Measurements from ENCODE around the gene NUP62. TPM values are rescaled to one million over a fixed set of nuclear protein-coding genes. Genes with fewer than 3 reads are reported as not detected.
A peak's percentile ranks its signal among the peaks of the same experiment; 100 is the strongest.

NUP62 gene
- total and polyA plus RNA-seq, 2 of the 8 experiments (the other 6 are each of a cell fraction or from before 2014, with no cell fraction given), result 50.0 to 107 TPM

DNA sequence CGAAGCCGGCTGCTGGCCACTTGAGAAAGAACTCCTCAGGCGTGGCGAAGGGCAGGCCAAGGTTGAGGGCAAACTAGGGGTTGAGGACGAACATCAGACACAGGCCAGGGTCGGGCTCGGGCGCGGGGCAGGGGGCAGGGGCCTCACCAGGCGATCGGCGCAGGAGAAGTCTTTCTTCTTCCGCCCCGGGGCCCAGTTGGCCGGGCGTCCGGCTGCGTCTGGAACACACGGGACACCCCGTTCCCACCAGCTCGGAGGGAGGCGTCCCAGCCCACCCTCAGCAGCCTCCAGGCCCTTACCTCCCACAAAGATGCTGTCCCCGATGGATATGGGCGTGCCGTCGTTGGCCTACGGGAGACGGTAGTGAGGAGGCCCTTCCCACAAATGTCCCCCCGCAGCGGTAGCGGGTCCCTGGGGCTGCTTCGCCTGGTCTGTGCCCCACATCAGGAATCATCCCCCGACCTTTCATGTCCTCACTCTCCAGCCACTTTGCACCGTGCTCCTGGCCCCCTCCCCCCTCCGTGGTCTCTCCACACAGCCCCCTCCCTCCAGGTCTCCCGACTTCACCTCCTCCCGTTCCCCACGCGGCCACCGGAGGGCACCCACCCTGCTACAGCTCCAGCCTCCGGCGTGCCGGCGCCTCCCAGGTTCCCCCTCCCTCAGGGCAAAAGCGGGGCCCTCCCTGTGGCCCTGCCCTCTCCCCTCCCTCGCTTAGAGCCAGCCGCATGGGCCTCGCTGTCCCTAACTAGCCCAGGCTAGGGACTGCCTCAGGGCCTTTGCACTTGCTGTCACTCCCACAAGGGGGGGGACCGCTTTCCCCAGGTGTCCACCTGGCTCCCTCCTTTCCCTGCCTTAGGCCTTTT is 66.7 kb downstream of the NUP62 start (continued):
- 0 out of 2 replicates have a peak, but pooled peaks have one; percentile 29 for TF ChIP-seq SP1 (IDR thresholded peaks at IDR 0.05; ENCODE audit: low read depth, low read length)
- no peak for TF ChIP-seq SIX5 (IDR thresholded peaks at IDR 0.05; ENCODE audit: low read depth, low read length)
- no peak for TF ChIP-seq JUND (IDR thresholded peaks at IDR 0.05; ENCODE audit: low read length)
- no peak for TF ChIP-seq RXRA (IDR thresholded peaks at IDR 0.05; ENCODE audit: insufficient read depth, low read depth, low read length)
- TF ChIP-seq EZH2 (IDR thresholded peaks at IDR 0.05; ENCODE audit: low read depth, low read length, severe bottlenecking), result no peak
- TF ChIP-seq CHD1 (IDR thresholded peaks at IDR 0.05; ENCODE audit: low read depth, low read length), result no peak
- TF ChIP-seq POLR2AphosphoS5 (IDR thresholded peaks at IDR 0.05; ENCODE audit: low read depth, low read length), result no peak; the same call in 1 of the 2 replicates
- no peak for TF ChIP-seq KDM4A (IDR thresholded peaks at IDR 0.05; ENCODE audit: low read depth, low read length, severe bottlenecking)
- no peak for TF ChIP-seq HDAC6 (IDR thresholded peaks at IDR 0.05; ENCODE audit: low read depth, low read length)
- no peak for TF ChIP-seq SIRT6 (IDR thresholded peaks at IDR 0.05; ENCODE audit: low read length)
- TF ChIP-seq KDM5A (IDR thresholded peaks at IDR 0.05; ENCODE audit: low read length), result no peak
- no peak for TF ChIP-seq SIN3A (conservative IDR thresholded peaks at IDR 0.05 in 1 of 2, IDR thresholded peaks at IDR 0.05 in 1 of 2; ENCODE audit: low read depth in 1 of 2, low read length in 2 of 2)
- no peak for TF ChIP-seq ZNF274 (IDR thresholded peaks at IDR 0.05; ENCODE audit: borderline replicate concordance, extremely low read depth, low read length)
- peak; percentile 50 to 76; a peak in 2 of 4 replicates for TF ChIP-seq HDAC2 (IDR thresholded peaks at IDR 0.05; ENCODE audit: borderline replicate concordance in 1 of 2, low read depth in 2 of 2, low read length in 2 of 2)
- TF ChIP-seq SP4 (IDR thresholded peaks at IDR 0.05; ENCODE audit: low read length), result no peak
- TF ChIP-seq GTF2F1 (IDR thresholded peaks at IDR 0.05; ENCODE audit: borderline replicate concordance, low read depth, low read length), result no peak
- peak; percentile 61 to 73 (median 65) for TF ChIP-seq CTCF (IDR thresholded peaks at IDR 0.05; ENCODE audit: control extremely low read depth in 1 of 3, insufficient read depth in 1 of 3, low read depth in 1 of 3, low read length in 3 of 3)
- TF ChIP-seq NRF1 (IDR thresholded peaks at IDR 0.05; ENCODE audit: low read depth, low read length), result no peak
- no peak for TF ChIP-seq RBBP5 (IDR thresholded peaks at IDR 0.05; ENCODE audit: borderline replicate concordance, low read depth, low read length)
- TF ChIP-seq CBX5 (IDR thresholded peaks at IDR 0.05; ENCODE audit: low read depth, low read length), result no peak
- TF ChIP-seq RAD21 (IDR thresholded peaks at IDR 0.05 in 1 of 2, conservative IDR thresholded peaks at IDR 0.05 in 1 of 2; ENCODE audit: low read depth in 2 of 2, low read length in 2 of 2), result peak; percentile 19 to 49; a peak in 3 of 4 replicates

Measured in H1 (cell line).